Stomach smooth muscle (tissue), 2 donors: ENCODE data around the gene MYO9A.
"Not testable (repeated sequence)": the region's sequence is repeated elsewhere in the genome, so short reads cannot be mapped to it uniquely, and the experiment has no call there.

Experiments
- H3K27ac ChIP-seq: one replicate; pipeline ENCODE4 v1.7.0; 2013; ENCODE audit warnings: mild to moderate bottlenecking, low read length, inconsistent platforms
- H3K27me3 ChIP-seq, 2 donors: one replicate each; pipeline ENCODE4 v1.7.0; 2013; ENCODE audit warnings: low read length in 2 of 2; ENCODE audit not compliant: insufficient read depth in 2 of 2, control insufficient read depth in 1 of 2
- H3K36me3 ChIP-seq, 2 donors: one replicate each; pipeline ENCODE4 v1.7.0; 2013; ENCODE audit warnings: low read length in 2 of 2; ENCODE audit not compliant: control insufficient read depth in 2 of 2, insufficient read depth in 2 of 2
- H3K4me1 ChIP-seq: one replicate; pipeline ENCODE4 v1.7.0; 2013; ENCODE audit warnings: low read length; ENCODE audit not compliant: control insufficient read depth, insufficient read depth
- H3K4me3 ChIP-seq, 2 donors: one replicate each; pipeline ENCODE4 v1.7.0; 2013; ENCODE audit warnings: low read length in 2 of 2
- H3K9ac ChIP-seq, 2 donors: one replicate each; pipeline ENCODE4 v1.7.0; 2013; ENCODE audit warnings: low read length in 2 of 2, mild to moderate bottlenecking in 1 of 2
- H3K9me3 ChIP-seq, 2 donors: one replicate each; pipeline ENCODE4 v1.7.0; 2013; ENCODE audit warnings: low read length in 2 of 2; ENCODE audit not compliant: control insufficient read depth in 2 of 2
- donor health status: healthy.
- donor health status: Pancreatic carcinoma.

Gene MYO9A

DNA sequence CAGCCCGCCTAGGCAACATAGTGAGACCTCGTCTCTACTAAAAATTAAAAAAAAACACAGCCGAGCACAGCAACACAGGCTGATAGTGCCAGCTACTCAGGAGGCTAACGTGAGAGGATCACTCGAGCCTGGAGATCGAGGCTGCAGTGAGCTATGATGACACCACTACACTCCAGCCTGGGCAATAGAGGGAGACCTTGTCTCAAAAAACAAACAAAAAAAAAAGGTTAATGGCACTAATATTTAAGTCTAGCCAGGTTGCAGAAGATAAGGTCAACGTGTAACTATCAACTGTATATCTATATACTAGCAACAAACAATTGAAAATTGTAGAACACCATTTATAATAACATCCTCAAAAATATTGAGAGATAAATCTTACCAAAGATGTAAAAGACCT, 75.1 kb downstream of the MYO9A start:
- no peaks in the 10 kb centered on the region for H3K9me3 ChIP-seq
- no peak overlapping the region for H3K9ac ChIP-seq
- H3K36me3 ChIP-seq = peaks cover 6 to 7% of the 10 kb centered on the region in 2 donors
- no peaks in the 10 kb centered on the region for H3K27me3 ChIP-seq
- H3K4me3 ChIP-seq = no peak overlapping the region
- no peaks in the 10 kb centered on the region for H3K4me1 ChIP-seq
- no peak overlapping the region for H3K27ac ChIP-seq

DNA sequence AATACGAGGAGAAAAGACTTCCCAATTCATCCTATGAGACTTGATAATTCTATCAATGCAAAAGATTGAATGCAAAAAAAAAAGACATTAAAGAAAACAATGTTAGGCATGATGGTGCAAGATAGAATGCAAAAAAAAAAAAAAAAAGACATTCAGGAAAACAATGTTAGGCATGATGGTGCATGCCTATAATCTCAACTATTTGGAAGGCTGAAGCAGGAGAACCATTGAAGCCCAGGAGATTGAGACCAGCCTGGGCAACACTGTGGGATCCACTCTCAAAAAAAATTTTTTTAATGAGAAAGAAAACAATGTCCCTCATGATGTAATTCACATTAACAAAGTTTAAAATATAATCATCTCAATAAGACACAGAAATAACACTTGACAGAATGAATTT, 75.9 kb downstream of the MYO9A start:
- Histone ChIP-seq H3K9ac (no peak overlapping the region), H3K27ac (no peak overlapping the region), H3K36me3 (peaks cover 6 to 7% of the 10 kb centered on the region in 2 donors), H3K4me1 (no peaks in the 10 kb centered on the region), H3K9me3 (peaks cover 0 to 3% of the 10 kb centered on the region in 2 donors), H3K27me3 (no peaks in the 10 kb centered on the region), H3K4me3 (no peak overlapping the region)

DNA sequence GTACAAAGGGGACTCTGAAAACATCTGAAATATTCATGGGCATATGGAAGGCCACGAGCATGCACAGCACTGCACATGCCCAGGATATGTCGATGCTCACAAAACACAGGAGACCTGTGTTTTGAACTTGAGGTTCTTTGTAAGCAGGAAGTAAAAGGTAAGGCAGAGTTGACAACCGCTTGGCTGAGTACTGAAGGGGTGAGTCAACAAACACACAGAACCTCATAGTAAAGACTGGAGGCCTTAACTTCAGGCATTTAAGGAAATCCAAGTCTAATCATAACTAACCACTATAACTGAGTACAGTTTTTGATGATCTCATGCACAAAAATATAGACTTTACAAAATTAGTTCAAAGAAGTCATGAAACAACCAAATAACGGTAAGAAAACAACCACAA, 80.6 kb downstream of the MYO9A start:
- H3K36me3 ChIP-seq = peaks cover 0 to 3% of the 10 kb centered on the region in 2 donors
- H3K4me1 ChIP-seq = peaks cover under 1% of the 10 kb centered on the region
- H3K4me3 ChIP-seq = no peak overlapping the region

DNA sequence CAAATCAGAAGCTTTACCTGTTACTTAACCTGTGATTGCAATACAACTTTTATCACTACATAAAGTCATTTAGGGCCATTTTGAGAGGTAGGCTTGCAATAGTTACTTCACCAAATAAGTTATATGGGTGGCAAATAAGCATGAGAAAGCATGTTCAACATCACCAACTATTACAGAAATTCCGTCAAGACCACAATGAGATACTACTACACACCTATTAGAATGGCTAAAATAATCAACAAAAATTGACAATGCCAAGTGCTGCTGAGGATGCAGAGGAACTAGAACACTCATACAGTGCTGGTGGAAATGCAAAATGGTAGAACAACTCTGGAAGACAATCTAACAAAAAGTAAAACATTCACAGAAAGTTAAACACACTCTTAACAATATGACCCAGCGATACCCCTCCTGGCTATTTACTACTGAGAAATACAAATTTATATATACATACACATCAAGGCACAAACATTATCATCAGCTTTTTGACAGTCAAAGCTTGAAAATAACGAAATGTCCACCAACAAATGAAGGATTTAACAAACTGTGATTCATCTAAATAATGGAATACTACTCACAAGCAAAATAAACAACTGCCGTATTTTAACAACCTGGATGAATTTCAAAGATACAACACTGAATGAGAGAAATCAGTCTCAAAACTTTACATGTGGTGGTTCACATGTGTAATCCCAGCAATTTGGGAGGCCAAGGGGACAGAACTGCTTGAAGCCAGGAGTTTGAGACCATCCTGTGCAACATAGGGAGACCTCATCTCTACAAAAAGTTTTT, 82.9 kb downstream of the MYO9A start:
- H3K27me3 ChIP-seq = no peaks in the 10 kb centered on the region
- peaks cover 0 to 1% of the 10 kb centered on the region in 2 donors for H3K36me3 ChIP-seq
- no peak overlapping the region for H3K27ac ChIP-seq
- H3K4me3 ChIP-seq = no peak overlapping the region
- no peak overlapping the region for H3K9ac ChIP-seq
- peaks cover 0 to 6% of the 10 kb centered on the region in 2 donors for H3K9me3 ChIP-seq
- H3K4me1 ChIP-seq = peaks cover 2% of the 10 kb centered on the region

More for the DNA sequence above, 80.6 kb downstream of the MYO9A start:
- Histone ChIP-seq H3K9ac (no peak overlapping the region), H3K27ac (no peak overlapping the region), H3K27me3 (no peaks in the 10 kb centered on the region), H3K9me3 (peaks cover 0 to 6% of the 10 kb centered on the region in 2 donors)

- Histone ChIP-seq H3K27ac (no peak overlapping the region), H3K27me3 (no peaks in the 10 kb centered on the region), H3K4me1 (peaks cover 2% of the 10 kb centered on the region), H3K4me3 (no peak overlapping the region), H3K36me3 (no peaks in the 10 kb centered on the region), H3K9ac (no peak overlapping the region), H3K9me3 (peaks cover 0 to 6% of the 10 kb centered on the region in 2 donors)
These were observed 83.6 kb downstream of the MYO9A start for GRCh38 chr15:72034351-72034750.

DNA sequence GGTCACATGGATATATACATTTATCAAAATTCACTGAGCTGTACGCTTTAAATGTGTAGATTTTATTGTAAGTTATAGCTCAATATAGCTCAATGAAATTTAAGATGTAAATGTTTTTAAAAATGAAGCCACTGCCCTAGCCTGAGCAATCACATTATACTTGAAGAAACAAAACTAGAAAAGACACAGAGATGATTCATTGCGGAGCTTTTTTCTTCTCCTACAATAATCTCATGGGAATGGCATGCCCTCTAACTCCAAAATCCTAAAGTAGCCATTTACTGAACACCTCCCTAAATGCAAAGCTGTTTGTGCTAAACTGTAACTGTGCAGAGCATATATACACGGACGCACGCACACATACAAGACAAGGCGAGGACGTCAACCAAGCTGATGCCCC, 84.2 kb downstream of the MYO9A start:
- Histone ChIP-seq H3K36me3 (no peaks in the 10 kb centered on the region), H3K4me1 (peaks cover 2% of the 10 kb centered on the region), H3K27me3 (no peaks in the 10 kb centered on the region), H3K9me3 (peaks cover 0 to 6% of the 10 kb centered on the region in 2 donors), H3K27ac (no peak overlapping the region), H3K9ac (no peak overlapping the region), H3K4me3 (peak overlapping the region; percentile 6 to 35)

GRCh38 chr15:72033285-72033684, 84.7 kb downstream of the MYO9A start:
- no peak overlapping the region for H3K27ac ChIP-seq
- no peaks in the 10 kb centered on the region for H3K36me3 ChIP-seq
- H3K9me3 ChIP-seq = peaks cover 0 to 6% of the 10 kb centered on the region in 2 donors
- H3K4me3 ChIP-seq = no peak overlapping the region
- H3K9ac ChIP-seq = no peak overlapping the region
- no peaks in the 10 kb centered on the region for H3K27me3 ChIP-seq
- peaks cover 2% of the 10 kb centered on the region for H3K4me1 ChIP-seq

DNA sequence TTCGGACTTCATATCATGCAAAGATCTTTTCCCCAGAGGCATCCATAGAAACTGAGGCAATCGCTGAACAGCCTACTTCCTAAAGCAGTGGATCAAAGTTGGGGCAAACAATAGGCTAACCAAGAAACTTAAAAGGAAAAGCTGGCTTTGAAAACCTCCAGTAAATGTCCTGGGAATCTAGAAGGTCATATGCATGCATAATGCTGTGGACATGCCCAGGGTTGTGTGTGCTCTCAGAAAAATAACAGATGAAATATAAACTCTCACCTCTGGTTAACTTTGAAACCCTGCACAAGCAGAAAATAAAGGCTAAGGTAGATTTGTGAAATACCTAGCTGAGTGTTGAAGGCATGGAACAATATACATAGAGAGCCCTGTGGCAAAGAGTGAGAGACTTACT, 96.3 kb downstream of the MYO9A start:
- no peak overlapping the region for H3K4me3 ChIP-seq
- H3K27ac ChIP-seq = no peak overlapping the region
- H3K9me3 ChIP-seq = no peaks in the 10 kb centered on the region
- H3K4me1 ChIP-seq = no peaks in the 10 kb centered on the region
- peaks cover 0 to 3% of the 10 kb centered on the region in 2 donors for H3K36me3 ChIP-seq
- H3K9ac ChIP-seq = no peak overlapping the region
- no peaks in the 10 kb centered on the region for H3K27me3 ChIP-seq

- H3K27me3 ChIP-seq = no peaks in the 10 kb centered on the region
- no peak overlapping the region for H3K27ac ChIP-seq
- peaks cover 0 to 3% of the 10 kb centered on the region in 2 donors for H3K36me3 ChIP-seq
- H3K9me3 ChIP-seq = no peaks in the 10 kb centered on the region
- no peak overlapping the region for H3K9ac ChIP-seq
- H3K4me3 ChIP-seq = no peak overlapping the region
- H3K4me1 ChIP-seq = no peaks in the 10 kb centered on the region
These were observed 97.2 kb downstream of the MYO9A start for GRCh38 chr15:72020799-72021198.

DNA sequence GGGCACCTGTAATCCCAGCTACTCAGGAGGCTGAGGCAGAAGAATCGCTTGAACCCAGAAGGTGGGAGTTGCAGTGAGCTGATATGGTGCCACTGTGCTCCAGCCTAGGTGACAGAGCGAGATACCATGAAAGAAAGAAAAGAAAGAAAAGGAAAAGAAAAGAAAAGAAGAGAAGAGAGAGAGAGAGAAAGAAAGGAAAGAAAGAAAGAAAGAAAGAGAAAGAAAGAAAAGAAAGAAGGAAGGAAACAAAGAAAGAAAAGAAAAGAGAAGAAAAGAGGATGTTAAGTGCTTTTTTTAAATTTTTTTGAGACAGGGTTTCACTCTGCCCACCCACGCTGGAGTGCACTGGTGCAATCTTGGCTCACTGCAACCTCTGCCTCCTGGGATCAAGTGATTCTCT, 103.4 kb downstream of the MYO9A start:
- not testable (repeated sequence) for H3K27ac ChIP-seq, H3K4me1 ChIP-seq, H3K4me3 ChIP-seq, H3K36me3 ChIP-seq, H3K27me3 ChIP-seq, H3K9me3 ChIP-seq, H3K9ac ChIP-seq

- H3K36me3 ChIP-seq = peaks cover 3% of the 10 kb centered on the region in 2 donors
- H3K4me1 ChIP-seq = no peaks in the 10 kb centered on the region
- no peak overlapping the region for H3K9ac ChIP-seq
- H3K27ac ChIP-seq = no peak overlapping the region
- no peaks in the 10 kb centered on the region for H3K9me3 ChIP-seq
- H3K27me3 ChIP-seq = no peaks in the 10 kb centered on the region
- no peak overlapping the region for H3K4me3 ChIP-seq
These were observed 104.2 kb downstream of the MYO9A start for GRCh38 chr15:72013703-72014102.
